ENCODE measurements around the gene TPR. TPM values are rescaled to one million over a fixed set of nuclear protein-coding genes. Genes with fewer than 3 reads are reported as not detected.

TPR gene
- total RNA-seq, 4 donors from 2014 or later = 76.3 to 108 (median 87.6) TPM

DNA sequence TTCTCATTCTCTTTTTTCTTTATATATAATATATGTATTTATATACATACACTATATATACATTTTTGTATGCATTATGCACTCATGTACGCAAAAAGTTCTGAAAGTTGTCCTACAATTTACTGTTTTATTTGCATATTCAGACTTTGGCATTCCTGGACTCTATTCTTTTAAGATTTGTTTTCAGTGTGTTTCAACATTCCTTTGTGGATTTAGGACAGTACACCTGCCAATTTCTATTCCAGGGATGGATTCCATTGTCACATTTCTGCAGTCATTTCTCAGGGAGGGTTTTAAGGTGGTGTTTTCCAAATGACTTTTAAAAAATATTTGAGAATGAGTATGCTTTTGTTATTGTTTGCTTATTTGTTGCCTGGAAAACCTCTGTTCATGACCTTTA, 76.2 kb downstream of the TPR start:
- peaks cover 0 to 4% (median 0%) of the 10 kb centered on the region in 4 donors for H3K4me1 ChIP-seq
- H3K9me3 ChIP-seq = no peaks in the 10 kb centered on the region
- H3K27me3 ChIP-seq = no peaks in the 10 kb centered on the region
- H3K27ac ChIP-seq = no peak overlapping the region
- WGBS, 2 donors = 81 to 96% methylated on average over 1 of the region's 1 CpG
- peak overlapping the region in 1 of 4 donors; percentile 18 for H3K4me3 ChIP-seq
- no peaks in the 10 kb centered on the region for H3K36me3 ChIP-seq
- TF ChIP-seq CTCF (IDR thresholded peaks at IDR 0.05) (no peak), EP300 (IDR thresholded peaks at IDR 0.05) (no peak), POLR2A (IDR thresholded peaks at IDR 0.05) (no peak)
- no peak for DNase-seq (ENCODE audit: low spot score in 2 of 2)

DNA sequence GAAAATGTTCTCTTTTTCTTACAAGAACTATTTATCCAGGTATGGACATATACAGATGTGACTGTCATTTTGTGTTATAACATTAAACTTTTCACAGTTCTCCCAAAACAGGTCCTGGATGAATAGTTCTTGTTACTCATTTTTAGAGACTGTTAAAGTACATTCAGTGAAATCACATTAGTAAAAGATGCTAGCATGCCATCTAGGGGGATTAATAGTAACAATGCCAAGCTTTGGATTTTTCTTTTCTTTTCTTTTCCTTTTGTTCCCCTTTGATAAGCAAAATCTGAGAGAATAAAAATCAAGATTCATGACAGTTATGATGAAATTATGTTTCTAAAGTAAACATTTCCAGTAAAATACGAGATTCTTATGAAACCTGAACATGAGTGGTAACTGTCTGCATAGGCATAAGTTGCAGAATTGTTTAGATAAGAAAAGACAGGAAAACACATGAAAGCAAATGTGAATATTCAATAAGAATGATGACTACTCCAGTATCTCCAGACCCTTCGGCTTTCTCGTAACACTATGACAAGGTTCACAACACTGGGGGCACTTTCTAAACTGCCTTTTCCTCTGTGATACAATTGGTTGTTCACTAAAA, 77.5 kb downstream of the TPR start:
- WGBS, 2 donors = 64 to 74% methylated on average over 3 of the region's 3 CpGs
- no peak overlapping the region for H3K27ac ChIP-seq
- peak overlapping the region in 1 of 4 donors; percentile 18 for H3K4me3 ChIP-seq
- no peaks in the 10 kb centered on the region for H3K27me3 ChIP-seq
- peaks cover 0 to 3% (median 0%) of the 10 kb centered on the region in 4 donors for H3K4me1 ChIP-seq
- no peak for TF ChIP-seq EP300 (IDR thresholded peaks at IDR 0.05)
- no peak for TF ChIP-seq POLR2A (IDR thresholded peaks at IDR 0.05)
- TF ChIP-seq CTCF (IDR thresholded peaks at IDR 0.05) = no peak
- H3K9me3 ChIP-seq = no peaks in the 10 kb centered on the region
- H3K36me3 ChIP-seq = no peaks in the 10 kb centered on the region
- DNase-seq (ENCODE audit: low spot score in 2 of 2) = no peak

GRCh38 chr1:186295980-186296379, 79.1 kb downstream of the TPR start, which contains the start of gene PRG4:
Gene PRG4, plus strand, starts transcription at chr1:186296279.
- Histone ChIP-seq H3K36me3 (no peaks in the 10 kb centered on the region), H3K4me1 (no peaks in the 10 kb centered on the region), H3K9me3 (no peaks in the 10 kb centered on the region), H3K27me3 (no peaks in the 10 kb centered on the region), H3K4me3 (peak within 1 kb of the TSS in 1 of 4 donors; percentile 18), H3K27ac (no peak within 1 kb of the TSS)
- no peak for TF ChIP-seq CTCF (IDR thresholded peaks at IDR 0.05)
- peak in 1 of 2 donors; percentile 39 for TF ChIP-seq EP300 (IDR thresholded peaks at IDR 0.05)
- TF ChIP-seq POLR2A (IDR thresholded peaks at IDR 0.05) = no peak
- WGBS, 2 donors = 49 to 55% methylated on average over 3 of the region's 3 CpGs
- DNase-seq (ENCODE audit: low spot score in 2 of 2) = no peak

DNA sequence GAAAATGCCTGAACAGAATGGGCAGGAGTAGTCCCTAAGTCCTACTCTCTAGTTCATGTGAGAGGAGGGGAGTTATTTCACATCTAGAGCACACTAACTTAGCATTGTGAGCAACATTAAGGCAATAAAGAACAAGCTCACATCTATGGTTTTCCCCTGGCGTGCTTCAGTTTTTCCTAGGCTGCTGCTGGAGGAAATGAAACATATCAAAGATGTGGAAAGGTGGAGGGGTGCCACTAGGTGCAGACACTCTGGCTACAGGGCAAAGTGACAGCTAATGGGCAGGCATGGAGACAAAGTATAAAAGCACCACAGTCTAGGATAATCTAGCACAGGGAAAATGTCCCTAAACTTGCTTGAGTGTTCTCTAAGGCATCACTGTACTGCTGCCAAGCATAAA, 82.2 kb downstream of the TPR start:
- H3K9me3 ChIP-seq = no peaks in the 10 kb centered on the region
- no peak for DNase-seq (ENCODE audit: low spot score in 2 of 2)
- H3K4me1 ChIP-seq = no peaks in the 10 kb centered on the region
- TF ChIP-seq EP300 (IDR thresholded peaks at IDR 0.05) = no peak
- no peak overlapping the region for H3K27ac ChIP-seq
- no peaks in the 10 kb centered on the region for H3K27me3 ChIP-seq
- H3K4me3 ChIP-seq = no peak overlapping the region
- H3K36me3 ChIP-seq = no peaks in the 10 kb centered on the region
- 73 to 86% methylated on average over 1 of the region's 1 CpG for WGBS, 2 donors

GRCh38 chr1:186291271-186291670, 83.8 kb downstream of the TPR start:
- Histone ChIP-seq H3K4me3 (no peak overlapping the region), H3K36me3 (no peaks in the 10 kb centered on the region), H3K27me3 (no peaks in the 10 kb centered on the region), H3K9me3 (no peaks in the 10 kb centered on the region), H3K4me1 (peaks cover 0 to 6% (median 0%) of the 10 kb centered on the region in 4 donors), H3K27ac (no peak overlapping the region)
- no peak for TF ChIP-seq CTCF (IDR thresholded peaks at IDR 0.05)
- no peak for TF ChIP-seq POLR2A (IDR thresholded peaks at IDR 0.05)
- TF ChIP-seq EP300 (IDR thresholded peaks at IDR 0.05) = no peak
- DNase-seq (ENCODE audit: low spot score in 2 of 2) = no peak
- 52 to 61% methylated on average over 2 of the region's 2 CpGs for WGBS, 2 donors

Measured in tibial nerve (tissue), 4 donors.